Loucy (cell line): ENCODE data around the gene DNAH8.

Source experiments
- H2AFZ ChIP-seq: fragments of 200-600 bp; sonication (generic); 2 replicates; pipeline ENCODE4 v1.6.0; 2016; ENCODE audit warnings: antibody characterized with exemption, mild to moderate bottlenecking, low read length, moderate library complexity
- H3F3A ChIP-seq: fragments of 200-600 bp; 2 replicates; pipeline ENCODE4 v1.6.0; 2016; ENCODE audit warnings: antibody characterized with exemption, low read depth, mild to moderate bottlenecking
- H3K27me3 ChIP-seq: fragments of 200-600 bp; sonication (generic); 2 replicates; pipeline ENCODE4 v1.6.1; 2014; ENCODE audit warnings: low read length, mild to moderate bottlenecking; ENCODE audit not compliant: insufficient read depth, poor library complexity, severe bottlenecking
- H3K36me3 ChIP-seq: fragments of 200-600 bp; sonication (generic); 2 replicates; pipeline ENCODE4 v1.6.1; 2016; ENCODE audit warnings: low read length; ENCODE audit not compliant: insufficient read depth
- H3K4me1 ChIP-seq: fragments of 200-600 bp; sonication (generic); 2 replicates; pipeline ENCODE4 v1.5.1; 2014; ENCODE audit warnings: low read length, mild to moderate bottlenecking; ENCODE audit not compliant: insufficient read depth, poor library complexity, severe bottlenecking
- H3K4me2 ChIP-seq: fragments of 200-600 bp; sonication (generic); 2 replicates; pipeline ENCODE4 v1.6.0; 2014; ENCODE audit warnings: antibody characterized with exemption, low read length, low read depth, mild to moderate bottlenecking; ENCODE audit not compliant: poor library complexity, severe bottlenecking
- H3K4me3 ChIP-seq: fragments of 200-600 bp; sonication (generic); 2 replicates; pipeline ENCODE4 v1.5.1; 2014; ENCODE audit warnings: low read length, mild to moderate bottlenecking, mixed read lengths; ENCODE audit not compliant: poor library complexity, severe bottlenecking
- H3K79me2 ChIP-seq: fragments of 200-600 bp; sonication (generic); 2 replicates; pipeline ENCODE4 v1.6.1; 2014; ENCODE audit warnings: low read length; ENCODE audit not compliant: insufficient read depth
- H3K9ac ChIP-seq: fragments of 200-600 bp; sonication (generic); 2 replicates; pipeline ENCODE4 v1.6.0; 2014; ENCODE audit warnings: mild to moderate bottlenecking, low read depth, low read length, moderate library complexity; ENCODE audit not compliant: poor library complexity, severe bottlenecking
- H3K9me2 ChIP-seq: fragments of 200-600 bp; sonication (generic); replicated peaks from 2 replicates; pipeline ENCODE4 v1.6.1; 2016; ENCODE audit warnings: low read depth, low read length, mixed read lengths
- H3K9me3 ChIP-seq: fragments of 200-600 bp; sonication (generic); 2 replicates; pipeline ENCODE4 v1.6.1; 2014; ENCODE audit warnings: mild to moderate bottlenecking, antibody characterized with exemption, low read length, low read depth; ENCODE audit not compliant: insufficient read depth
- H4K20me1 ChIP-seq: fragments of 200-600 bp; sonication (generic); 2 replicates; pipeline ENCODE4 v1.6.0; 2014; ENCODE audit warnings: antibody characterized with exemption, low read length, mild to moderate bottlenecking; ENCODE audit not compliant: insufficient read depth, poor library complexity, severe bottlenecking
- CTCF ChIP-seq: fragments of 200-600 bp; sonication (generic); conservative IDR thresholded peaks from 2 replicates; pipeline ENCODE4 v1.5.1; 2014; ENCODE audit warnings: mild to moderate bottlenecking, antibody characterized with exemption, low read length
- EZH2phosphoT487 ChIP-seq: fragments of 200-600 bp; IDR thresholded peaks from 2 replicates; pipeline ENCODE4 v1.6.1; 2018; ENCODE audit warnings: antibody characterized with exemption, mild to moderate bottlenecking, moderate library complexity, borderline replicate concordance

The DNAH8 gene

GRCh38 chr6:39017547-39017880 lies 302.4 kb downstream of the DNAH8 start:
- no peaks in the 10 kb centered on the region for H4K20me1 ChIP-seq
- no peak overlapping the region for H2AFZ ChIP-seq
- no peaks in the 10 kb centered on the region for H3K79me2 ChIP-seq
- H3K4me2 ChIP-seq, result no peak overlapping the region
- no peak overlapping the region for H3K4me3 ChIP-seq
- no peak for TF ChIP-seq CTCF
- no peak for TF ChIP-seq EZH2phosphoT487
- H3K4me1 ChIP-seq, result no peaks in the 10 kb centered on the region
- H3F3A ChIP-seq, result no peaks in the 10 kb centered on the region
- no peaks in the 10 kb centered on the region for H3K27me3 ChIP-seq
- no peaks in the 10 kb centered on the region for H3K9me3 ChIP-seq
- no peak overlapping the region for H3K9ac ChIP-seq
- no peaks in the 10 kb centered on the region for H3K36me3 ChIP-seq
- no peaks in the 10 kb centered on the region for H3K9me2 ChIP-seq

DNA sequence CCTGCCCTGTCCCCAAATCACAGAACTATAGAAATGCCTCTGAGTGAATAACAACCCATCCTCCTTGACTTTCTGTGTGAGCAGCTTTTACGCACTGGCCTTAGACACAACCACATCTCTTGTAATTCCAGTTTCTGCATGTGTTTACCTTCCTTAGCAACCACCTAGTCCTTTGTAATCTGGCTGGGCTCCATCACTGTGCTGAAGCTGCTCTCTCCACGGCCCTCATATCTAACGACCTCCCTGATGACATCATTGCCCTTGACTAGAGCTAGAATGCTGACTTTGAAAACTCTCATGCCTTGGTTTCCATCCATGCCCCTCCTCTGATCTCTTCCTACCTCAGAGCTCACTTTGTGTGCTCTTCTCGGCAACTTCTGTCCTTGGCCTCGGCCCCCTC lies 303.0 kb downstream of the DNAH8 start:
- Histone ChIP-seq H3K36me3 (no peaks in the 10 kb centered on the region), H3K9me2 (no peaks in the 10 kb centered on the region), H3K4me2 (no peak overlapping the region), H3K4me3 (no peak overlapping the region), H3K4me1 (no peaks in the 10 kb centered on the region), H3K79me2 (no peaks in the 10 kb centered on the region), H4K20me1 (no peaks in the 10 kb centered on the region), H3K27me3 (no peaks in the 10 kb centered on the region), H3K9ac (no peak overlapping the region), H2AFZ (no peak overlapping the region), H3F3A (no peaks in the 10 kb centered on the region), H3K9me3 (no peaks in the 10 kb centered on the region)
- TF ChIP-seq EZH2phosphoT487 (no peak), CTCF (no peak)

- TF ChIP-seq CTCF (no peak), EZH2phosphoT487 (no peak)
- Histone ChIP-seq H3K4me2 (no peak overlapping the region), H3K27me3 (no peaks in the 10 kb centered on the region), H3K9ac (no peak overlapping the region), H3K4me1 (no peaks in the 10 kb centered on the region), H3K9me2 (no peaks in the 10 kb centered on the region), H3K36me3 (no peaks in the 10 kb centered on the region), H4K20me1 (no peaks in the 10 kb centered on the region), H3K79me2 (no peaks in the 10 kb centered on the region), H3K9me3 (no peaks in the 10 kb centered on the region), H3K4me3 (no peak overlapping the region), H2AFZ (no peak overlapping the region), H3F3A (no peaks in the 10 kb centered on the region)
Measured at GRCh38 chr6:39020136-39020535, 305.0 kb downstream of the DNAH8 start.
